IPS-NIHi7 (cell line): ENCODE data around the gene BTBD2.

Experiments
- DNase-seq: peaks from one replicate; pipeline ENCODE4 v3.0.0; 2012; ENCODE audit warnings: mixed read lengths; ENCODE audit errors: extremely low spot score

BTBD2 gene

GRCh38 chr19:1985588-1986356 lies 29.7 kb downstream of the BTBD2 start:
- no peak for DNase-seq

GRCh38 chr19:1984357-1984756 lies 31.2 kb downstream of the BTBD2 start:
- DNase-seq = no peak

GRCh38 chr19:1981253-1981652 lies 34.3 kb downstream of the BTBD2 start:
- DNase-seq = no peak

- DNase-seq = no peak
Measured at GRCh38 chr19:1980809-1981181, 34.7 kb downstream of the BTBD2 start.

- DNase-seq = no peak
Measured at GRCh38 chr19:1980091-1980808, 35.3 kb downstream of the BTBD2 start.

GRCh38 chr19:1979642-1980041 lies 35.9 kb downstream of the BTBD2 start:
- no peak for DNase-seq

GRCh38 chr19:1979017-1979416 lies 36.5 kb downstream of the BTBD2 start:
- DNase-seq = no peak

- no peak for DNase-seq
Measured at GRCh38 chr19:1978346-1978894, 37.1 kb downstream of the BTBD2 start.

GRCh38 chr19:1977120-1977519 lies 38.4 kb downstream of the BTBD2 start:
- no peak for DNase-seq

GRCh38 chr19:1975162-1975480 lies 40.4 kb downstream of the BTBD2 start:
- no peak for DNase-seq

GRCh38 chr19:1974381-1975161 lies 40.9 kb downstream of the BTBD2 start:
- DNase-seq = no peak

- no peak for DNase-seq
Measured at GRCh38 chr19:1970806-1971502, 44.6 kb downstream of the BTBD2 start.

GRCh38 chr19:1970003-1970805 lies 45.3 kb downstream of the BTBD2 start:
- DNase-seq = no peak

- no peak for DNase-seq
Measured at GRCh38 chr19:1969176-1970002, 46.1 kb downstream of the BTBD2 start.

- no peak for DNase-seq
Measured at GRCh38 chr19:1968279-1969175, 47.0 kb downstream of the BTBD2 start.

GRCh38 chr19:1967087-1967608 lies 48.4 kb downstream of the BTBD2 start:
- DNase-seq = no peak

GRCh38 chr19:1962674-1963073 lies 52.8 kb downstream of the BTBD2 start:
- no peak for DNase-seq

GRCh38 chr19:1961000-1961883 lies 54.3 kb downstream of the BTBD2 start:
- no peak for DNase-seq
